NCI-H748 treated with DMSO at 0.1 percent for 48 hours (cell line): ENCODE results near the gene WFS1.

Source experiments
- DNase-seq: peaks from one replicate; lab custom pipeline; 2025; lab: John Stamatoyannopoulos, UW

WFS1 gene

GRCh38 chr4:6280365-6280996 is 10.8 kb downstream of the WFS1 start:
- no peak for DNase-seq

GRCh38 chr4:6281436-6282313 is 12.0 kb downstream of the WFS1 start:
- DNase-seq: no peak

- no peak for DNase-seq
These were observed 12.7 kb downstream of the WFS1 start for GRCh38 chr4:6282314-6282771.

- no peak for DNase-seq
These were observed 13.6 kb downstream of the WFS1 start for GRCh38 chr4:6283282-6283681.

- DNase-seq: no peak
These were observed 17.6 kb downstream of the WFS1 start for GRCh38 chr4:6287017-6287788.

GRCh38 chr4:6288342-6288741 is 18.7 kb downstream of the WFS1 start:
- no peak for DNase-seq

GRCh38 chr4:6288871-6289270 is 19.2 kb downstream of the WFS1 start:
- no peak for DNase-seq

- no peak for DNase-seq
These were observed 20.6 kb downstream of the WFS1 start for GRCh38 chr4:6290256-6290655.

- DNase-seq: no peak
These were observed 21.3 kb downstream of the WFS1 start for GRCh38 chr4:6290769-6291547.

- no peak for DNase-seq
These were observed 22.2 kb downstream of the WFS1 start for GRCh38 chr4:6291784-6292297.

- no peak for DNase-seq
These were observed 22.9 kb downstream of the WFS1 start for GRCh38 chr4:6292376-6293096.

GRCh38 chr4:6293097-6293445 is 23.4 kb downstream of the WFS1 start:
- DNase-seq: no peak

GRCh38 chr4:6293661-6294060 is 24.0 kb downstream of the WFS1 start:
- DNase-seq: no peak

GRCh38 chr4:6294705-6295421 is 25.2 kb downstream of the WFS1 start:
- no peak for DNase-seq

GRCh38 chr4:6295495-6295894 is 25.8 kb downstream of the WFS1 start:
- DNase-seq: no peak

- DNase-seq: no peak
These were observed 26.4 kb downstream of the WFS1 start for GRCh38 chr4:6296026-6296425.

- no peak for DNase-seq
These were observed 27.7 kb downstream of the WFS1 start for GRCh38 chr4:6297266-6297815.

GRCh38 chr4:6298035-6298434 is 28.4 kb downstream of the WFS1 start:
- no peak for DNase-seq

- no peak for DNase-seq
These were observed 29.2 kb downstream of the WFS1 start for GRCh38 chr4:6298852-6299251.

GRCh38 chr4:6299875-6300274 is 30.2 kb downstream of the WFS1 start:
- DNase-seq: no peak
